GM04503 (cell line): Measurements from ENCODE around the gene MAP7D1.

Experiments used
- DNase-seq: peaks from one replicate; pipeline ENCODE4 v3.0.0-alpha.2; 2012; ENCODE audit warnings: low read depth

Gene MAP7D1

GRCh38 chr1:36126797-36127500, 29.0 kb upstream of the MAP7D1 start:
- no peak for DNase-seq

DNA sequence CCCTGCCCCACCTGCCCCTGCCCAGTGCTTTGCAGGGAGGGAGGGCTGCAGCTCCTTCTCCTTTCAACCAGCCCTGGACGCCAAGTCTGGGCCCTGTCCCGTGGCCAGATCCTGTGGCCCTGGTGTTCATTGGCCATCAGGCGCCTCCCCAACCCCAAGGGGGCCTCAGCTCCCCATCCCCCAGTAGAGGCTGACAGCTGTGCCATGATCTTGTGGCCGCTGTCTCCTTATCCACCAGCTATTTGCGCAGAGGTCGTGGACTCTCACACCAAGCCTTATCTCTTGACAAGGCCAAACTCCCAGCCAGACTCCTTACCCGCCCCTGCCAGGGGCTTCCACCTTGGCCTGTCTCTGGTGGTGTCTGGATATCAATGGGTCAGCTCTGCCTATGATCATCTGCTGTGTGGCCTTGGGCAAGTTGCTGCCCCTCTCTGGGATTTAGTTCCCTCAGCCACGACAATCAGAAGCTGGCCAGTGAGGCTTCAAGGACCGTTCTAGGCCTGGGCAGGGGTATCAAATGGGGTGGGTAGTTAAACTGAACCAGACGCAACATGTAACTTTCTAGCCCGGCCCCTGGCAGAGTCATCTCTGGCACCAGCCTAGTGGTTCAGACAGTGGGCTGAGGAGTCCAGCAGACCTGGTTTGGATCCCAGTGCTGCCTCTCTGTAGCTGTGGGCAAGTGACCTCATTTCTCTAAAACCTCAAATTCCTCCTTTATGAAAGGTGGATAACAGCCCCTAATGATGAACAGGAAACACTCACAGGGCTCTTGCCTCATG, 27.6 kb upstream of the MAP7D1 start:
- peak; percentile 63 for DNase-seq

- DNase-seq = no peak
Observed at GRCh38 chr1:36128905-36129206, 27.1 kb upstream of the MAP7D1 start.

- DNase-seq = no peak
Observed at GRCh38 chr1:36132029-36132428, 23.9 kb upstream of the MAP7D1 start.

DNA sequence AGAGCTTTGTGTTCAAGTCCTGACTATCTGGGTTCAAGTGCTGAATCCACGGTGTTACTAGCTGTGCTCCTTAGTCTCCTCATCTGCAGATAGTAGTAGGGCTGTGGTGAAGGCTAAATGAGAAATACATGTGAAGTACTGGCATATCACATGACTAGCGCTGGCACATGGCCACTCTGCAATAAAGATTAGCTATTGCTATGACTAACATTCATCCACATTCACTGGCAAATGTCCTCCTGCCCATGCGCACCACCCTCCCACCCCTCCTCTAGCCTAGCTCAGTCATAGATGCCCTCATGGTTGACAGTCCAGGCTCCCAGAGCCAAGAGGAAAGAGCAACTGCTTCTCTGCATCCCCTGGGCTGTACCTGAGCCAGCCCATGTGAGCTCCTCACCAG, 22.5 kb upstream of the MAP7D1 start:
- peak; percentile 91 for DNase-seq

DNA sequence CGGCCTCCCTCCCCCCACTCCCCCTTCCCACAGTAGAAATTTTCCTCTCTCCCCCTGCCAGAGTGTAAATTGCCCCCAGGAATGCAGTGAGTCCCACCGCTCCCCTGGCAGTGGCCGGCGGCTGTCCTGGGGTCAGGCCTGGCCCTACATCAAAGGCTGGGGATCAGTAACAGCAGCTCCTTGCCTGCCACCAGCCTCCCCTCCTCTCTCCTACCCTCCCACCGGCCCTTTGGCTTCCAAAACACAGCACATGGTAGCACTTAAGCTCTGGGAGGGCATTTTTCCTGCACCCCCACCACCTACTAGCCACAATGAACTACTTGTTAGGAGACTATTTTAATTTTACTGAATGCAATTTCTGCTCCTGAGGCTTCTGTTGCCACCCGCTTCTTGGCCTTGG, 21.9 kb upstream of the MAP7D1 start:
- DNase-seq = no peak

DNA sequence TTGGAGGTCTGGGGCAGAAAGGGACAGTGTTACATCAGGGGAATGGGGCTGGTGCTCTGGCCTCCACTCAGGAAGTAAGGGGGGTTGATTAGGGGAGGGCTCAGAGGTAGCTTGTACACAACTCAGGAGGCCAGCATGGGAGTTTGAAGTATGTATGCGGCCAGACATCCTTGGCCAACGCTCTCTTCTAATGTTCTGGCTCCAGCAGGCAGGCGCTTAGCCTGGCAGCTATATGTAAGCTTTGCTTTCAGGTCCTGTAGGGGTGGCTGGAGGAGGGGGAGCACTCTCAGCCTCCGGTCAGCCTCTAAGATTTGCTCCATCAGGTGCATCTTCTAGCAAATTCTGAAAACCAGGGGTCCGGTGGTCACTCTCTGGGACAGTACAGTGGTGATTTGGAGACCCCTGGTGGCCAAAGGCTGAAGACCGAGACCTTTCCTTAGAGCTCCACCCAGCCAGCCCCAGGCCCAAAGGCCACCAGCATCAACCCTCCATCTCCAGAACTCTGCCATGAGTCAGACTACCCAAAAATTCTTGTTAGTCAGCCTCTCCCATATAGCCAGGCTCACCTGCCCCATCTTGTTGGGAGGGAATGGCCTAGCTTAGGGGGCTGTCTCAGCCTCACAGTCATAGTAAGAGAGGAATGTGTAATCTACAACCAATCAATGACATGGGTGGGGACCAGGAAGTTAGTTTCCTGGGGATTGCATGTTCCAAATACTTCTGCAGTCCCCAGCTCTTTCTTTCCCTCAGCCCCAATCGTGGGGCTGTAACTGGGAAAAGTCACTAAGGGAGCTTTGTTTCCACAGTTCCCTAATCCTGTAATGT, 21.2 kb upstream of the MAP7D1 start:
- DNase-seq = no peak

GRCh38 chr1:36135330-36135667, 20.7 kb upstream of the MAP7D1 start:
- DNase-seq = no peak

DNA sequence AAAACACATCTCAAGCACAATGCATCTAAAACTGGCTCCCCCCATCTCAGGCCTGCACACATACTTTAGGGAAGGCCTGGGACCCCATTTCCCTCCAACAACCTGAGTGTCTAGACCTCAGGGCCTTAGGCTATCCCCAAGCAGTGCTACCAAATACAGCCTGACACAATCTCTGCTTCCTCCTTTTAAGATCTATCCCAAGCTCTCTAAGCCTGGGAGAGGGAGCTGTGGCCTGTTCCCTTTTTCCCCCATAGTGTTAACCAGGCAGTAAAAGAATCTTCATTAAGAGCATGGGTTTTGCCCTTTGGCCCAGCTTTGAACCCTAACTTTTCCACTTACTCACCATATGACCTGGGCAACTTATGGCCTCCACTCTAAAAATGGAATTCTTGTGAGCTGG, 20.2 kb upstream of the MAP7D1 start:
- no peak for DNase-seq

- peak; percentile 83 for DNase-seq
Observed at GRCh38 chr1:36136535-36136934, 19.4 kb upstream of the MAP7D1 start.

DNA sequence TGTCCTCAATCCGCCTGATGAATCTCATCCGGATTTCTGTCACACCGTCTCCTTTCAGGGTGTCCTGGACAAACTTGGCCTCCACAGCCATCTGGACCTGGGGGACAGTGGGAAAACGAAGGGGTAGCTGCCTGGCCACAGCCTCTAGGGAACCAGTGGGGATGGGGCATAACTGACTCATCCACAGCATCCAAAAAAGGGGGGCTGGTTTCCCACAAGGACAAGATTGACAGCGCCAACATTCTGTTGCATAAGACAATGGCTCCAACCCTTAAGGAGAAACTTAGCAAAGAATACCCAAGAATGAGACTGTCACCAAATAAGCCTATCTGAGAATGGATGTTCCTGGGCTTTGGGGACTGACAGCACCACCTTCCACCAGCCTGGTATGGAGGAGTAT, 18.7 kb upstream of the MAP7D1 start:
- DNase-seq = no peak

GRCh38 chr1:36137776-36138175, 18.2 kb upstream of the MAP7D1 start:
- DNase-seq = no peak

GRCh38 chr1:36139521-36139920, 16.4 kb upstream of the MAP7D1 start:
- no peak for DNase-seq

DNA sequence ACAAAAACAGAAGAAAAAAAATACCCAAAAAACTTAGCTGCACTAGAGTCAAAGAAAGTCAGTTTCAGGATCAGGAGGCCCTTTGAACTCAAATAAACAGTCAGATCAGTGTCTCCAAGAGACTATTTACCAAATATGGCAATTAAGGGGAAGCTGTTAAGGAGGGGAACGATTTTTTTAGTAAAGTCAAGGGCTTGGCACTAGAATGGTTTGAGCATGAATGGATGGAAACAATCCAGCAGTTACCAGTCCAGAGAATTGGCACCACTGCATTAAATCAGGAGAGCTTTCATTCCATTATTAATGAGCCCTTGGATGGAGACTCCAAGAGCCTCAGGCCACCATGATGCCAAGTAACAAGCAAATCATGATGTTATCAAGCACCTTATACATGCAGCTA, 13.8 kb upstream of the MAP7D1 start:
- DNase-seq = no peak

GRCh38 chr1:36143424-36143823, 12.5 kb upstream of the MAP7D1 start:
- no peak for DNase-seq

DNA sequence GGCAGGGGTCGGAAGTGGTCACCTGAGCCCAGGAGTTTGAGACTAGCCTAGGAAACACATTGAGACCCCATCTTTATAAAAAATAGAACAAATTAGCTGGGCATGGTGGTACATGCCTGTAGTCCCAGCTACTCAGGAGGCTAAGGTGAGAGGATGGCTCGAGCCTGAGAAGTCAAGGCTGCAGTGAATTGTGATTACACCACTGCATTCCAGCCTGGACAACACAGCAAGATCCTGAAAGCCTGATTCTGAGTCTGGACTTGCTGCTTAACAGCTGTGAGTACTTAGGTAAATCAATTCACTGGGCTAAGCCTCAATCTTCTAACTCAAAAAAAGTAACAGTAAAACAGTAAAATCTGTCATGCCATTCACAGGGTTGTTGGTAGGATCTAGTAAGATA, 11.5 kb upstream of the MAP7D1 start:
- DNase-seq = no peak

- DNase-seq = no peak
Observed at GRCh38 chr1:36148821-36149236, 7.1 kb upstream of the MAP7D1 start.

GRCh38 chr1:36149237-36149972, 6.6 kb upstream of the MAP7D1 start, which contains the start of gene TRAPPC3:
Gene TRAPPC3, minus strand, starts transcription at chr1:36149486. Its CDS starts 108 bp downstream, at chr1:36149378.
- DNase-seq = peak; percentile 98

DNA sequence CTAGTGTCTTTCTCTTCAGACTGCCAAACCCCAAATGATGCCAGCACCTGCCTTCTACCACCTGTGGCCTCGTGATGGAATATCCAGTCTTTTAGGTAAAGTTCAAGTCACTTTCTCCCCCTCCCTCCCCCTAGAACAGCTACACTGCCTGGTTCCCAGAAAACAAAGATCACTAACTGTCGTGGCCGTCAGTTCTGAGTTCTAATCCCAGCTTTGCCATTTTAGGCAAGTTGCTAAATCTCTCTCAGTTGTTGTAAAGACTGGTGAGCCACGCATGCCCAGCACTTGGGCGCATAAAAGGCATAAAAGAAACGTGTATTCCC, 6.0 kb upstream of the MAP7D1 start:
- no peak for DNase-seq

GRCh38 chr1:36150296-36151133, 5.4 kb upstream of the MAP7D1 start:
- peak; percentile 86 for DNase-seq

- no peak for DNase-seq
Observed at GRCh38 chr1:36151134-36151844, 4.7 kb upstream of the MAP7D1 start.
